Measurements from ENCODE around the gene PDIA2. TPM values are rescaled to one million over a fixed set of nuclear protein-coding genes. Genes with fewer than 3 reads are reported as not detected.

PDIA2 gene
- total RNA-seq, 1 experiment from 2014 or later = 0.74 TPM

Other genes with a start within 250 kb of the PDIA2 start
- gene POLR3K, start 229.6 kb upstream of the PDIA2 start, total RNA-seq (2014; rRNA removed; shearing (Covaris generic); ENCODE audit: low replicate concordance) = 32.3 and 39.8 TPM in 2 replicates
- 63.4 and 83.6 TPM in 2 replicates for gene SNRNP25, start 229.3 kb upstream of the PDIA2 start, total RNA-seq (2014; rRNA removed; shearing (Covaris generic); ENCODE audit: low replicate concordance)
- 11.8 and 19.5 TPM in 2 replicates for gene RHBDF1, start 210.5 kb upstream of the PDIA2 start, total RNA-seq (2014; rRNA removed; shearing (Covaris generic); ENCODE audit: low replicate concordance)
- 387 and 416 TPM in 2 replicates for gene MPG, start 204.9 kb upstream of the PDIA2 start, total RNA-seq (2014; rRNA removed; shearing (Covaris generic); ENCODE audit: low replicate concordance)
- 7.9 and 12.4 TPM in 2 replicates for gene NPRL3, start 144.5 kb upstream of the PDIA2 start, total RNA-seq (2014; rRNA removed; shearing (Covaris generic); ENCODE audit: low replicate concordance)
- gene HBZ, start 130.5 kb upstream of the PDIA2 start, total RNA-seq (2014; rRNA removed; shearing (Covaris generic); ENCODE audit: low replicate concordance) = not detected in 2 replicates
- gene HBM, start 117.2 kb upstream of the PDIA2 start, total RNA-seq (2014; rRNA removed; shearing (Covaris generic); ENCODE audit: low replicate concordance) = not detected in 2 replicates
- gene HBA2, start 110.3 kb upstream of the PDIA2 start, total RNA-seq (2014; rRNA removed; shearing (Covaris generic); ENCODE audit: low replicate concordance) = not detected in 2 replicates
- not detected in 2 replicates for gene HBA1, start 106.5 kb upstream of the PDIA2 start, total RNA-seq (2014; rRNA removed; shearing (Covaris generic); ENCODE audit: low replicate concordance)
- gene HBQ1, start 102.7 kb upstream of the PDIA2 start, total RNA-seq (2014; rRNA removed; shearing (Covaris generic); ENCODE audit: low replicate concordance) = not detected in 2 replicates
- 30.2 and 32.7 TPM in 2 replicates for gene LUC7L, start 53.7 kb upstream of the PDIA2 start, total RNA-seq (2014; rRNA removed; shearing (Covaris generic); ENCODE audit: low replicate concordance)
- 168 and 231 TPM in 2 replicates for gene FAM234A, start 48.3 kb upstream of the PDIA2 start, total RNA-seq (2014; rRNA removed; shearing (Covaris generic); ENCODE audit: low replicate concordance)
- gene RGS11, start 7.2 kb upstream of the PDIA2 start, total RNA-seq (2014; rRNA removed; shearing (Covaris generic); ENCODE audit: low replicate concordance) = 1.1 and 3.6 TPM in 2 replicates
- gene ARHGDIG, start 2.6 kb upstream of the PDIA2 start, total RNA-seq (2014; rRNA removed; shearing (Covaris generic); ENCODE audit: low replicate concordance) = not detected in 2 replicates
- 82.2 and 84.5 TPM in 2 replicates for gene AXIN1, start 69.6 kb downstream of the PDIA2 start, total RNA-seq (2014; rRNA removed; shearing (Covaris generic); ENCODE audit: low replicate concordance)
- 320 and 357 TPM in 2 replicates for gene MRPL28, start 87.4 kb downstream of the PDIA2 start, total RNA-seq (2014; rRNA removed; shearing (Covaris generic); ENCODE audit: low replicate concordance)
- 100.0 and 111 TPM in 2 replicates for gene PGAP6, start 98.8 kb downstream of the PDIA2 start, total RNA-seq (2014; rRNA removed; shearing (Covaris generic); ENCODE audit: low replicate concordance)
- gene NME4, start 114.0 kb downstream of the PDIA2 start, total RNA-seq (2014; rRNA removed; shearing (Covaris generic); ENCODE audit: low replicate concordance) = 42.0 and 59.6 TPM in 2 replicates
- 9.8 and 33.7 TPM in 2 replicates for gene DECR2, start 118.7 kb downstream of the PDIA2 start, total RNA-seq (2014; rRNA removed; shearing (Covaris generic); ENCODE audit: low replicate concordance)
- gene RAB11FIP3, start 142.5 kb downstream of the PDIA2 start, total RNA-seq (2014; rRNA removed; shearing (Covaris generic); ENCODE audit: low replicate concordance) = 37.5 and 77.1 TPM in 2 replicates
- 60.1 and 70.1 TPM in 2 replicates for gene CAPN15, start 244.5 kb downstream of the PDIA2 start, total RNA-seq (2014; rRNA removed; shearing (Covaris generic); ENCODE audit: low replicate concordance)

Measured in Caki2 (cell line).